HAP-1 (cell line): ENCODE data around the gene TCEA2.
A peak's percentile ranks its signal among the peaks of the same experiment; 100 is the strongest.
"Not testable (repeated sequence)": the region's sequence is repeated elsewhere in the genome, so short reads cannot be mapped to it uniquely, and the experiment has no call there.

Experiments used
- DNase-seq, 2 experiments: peaks; one replicate each; pipeline ENCODE4 v3.0.0-alpha.2; 2016 to 2020; ENCODE audit warnings: low spot score in 2 of 2
- H3K27me3 ChIP-seq: fragments of 250-450 bp; sonication (Bioruptor Pico); 2 replicates; pipeline ENCODE4 v1.5.1; 2020; ENCODE audit warnings: low read depth, mild to moderate bottlenecking, moderate library complexity
- H3K36me3 ChIP-seq: fragments of 250-450 bp; sonication (Bioruptor Pico); replicated peaks from 2 replicates; pipeline ENCODE4 v1.5.1; 2020; ENCODE audit warnings: mild to moderate bottlenecking
- H3K4me1 ChIP-seq: fragments of 250-450 bp; sonication (Bioruptor Pico); 2 replicates; pipeline ENCODE4 v1.5.1; 2020; ENCODE audit warnings: mild to moderate bottlenecking
- H3K4me3 ChIP-seq: fragments of 250-450 bp; sonication (Bioruptor Pico); 2 replicates; pipeline ENCODE4 v1.5.1; 2020; ENCODE audit warnings: mild to moderate bottlenecking, moderate library complexity
- H3K9me3 ChIP-seq: fragments of 250-450 bp; sonication (Bioruptor Pico); 2 replicates; pipeline ENCODE4 v1.5.1; 2020; ENCODE audit warnings: mild to moderate bottlenecking, moderate library complexity
- in situ Hi-C: fragments of 300-500 bp; cut with MboI; formaldehyde crosslinking; loops from 3 replicates; pipeline ENCODE4 v1.14.3; 2020; ENCODE audit warnings: low sequenced_read_pairs, inconsistent platforms, mixed read lengths

Gene TCEA2

GRCh38 chr20:64116541-64117431, 53.8 kb downstream of the TCEA2 start:
- in situ Hi-C loops = no loop called here
- H3K27me3 ChIP-seq = no peaks in the 10 kb centered on the region
- H3K36me3 ChIP-seq = no peaks in the 10 kb centered on the region
- no peaks in the 10 kb centered on the region for H3K9me3 ChIP-seq
- H3K4me1 ChIP-seq = no peaks in the 10 kb centered on the region
- no peak for DNase-seq
- H3K4me3 ChIP-seq = no peak overlapping the region

DNA sequence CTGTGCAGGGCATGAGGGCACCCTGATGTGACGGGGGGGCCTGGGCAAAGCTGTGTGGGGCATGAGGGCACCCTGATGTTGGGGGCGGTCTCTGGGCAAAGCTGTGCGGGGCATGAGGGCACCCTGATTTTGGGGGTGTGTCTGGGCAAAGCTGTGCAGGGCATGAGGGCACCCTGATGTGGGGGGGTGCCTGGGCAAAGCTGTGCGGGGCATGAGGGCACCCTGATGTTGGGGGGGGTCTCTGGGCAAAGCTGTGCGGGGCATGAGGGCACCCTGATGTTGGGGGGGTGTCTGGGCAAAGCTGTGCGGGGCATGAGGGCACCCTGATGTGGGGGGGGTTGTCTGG, 54.4 kb downstream of the TCEA2 start:
- H3K9me3 ChIP-seq, in situ Hi-C loops, H3K27me3 ChIP-seq, H3K36me3 ChIP-seq, H3K4me1 ChIP-seq, H3K4me3 ChIP-seq, DNase-seq: not testable (repeated sequence)

DNA sequence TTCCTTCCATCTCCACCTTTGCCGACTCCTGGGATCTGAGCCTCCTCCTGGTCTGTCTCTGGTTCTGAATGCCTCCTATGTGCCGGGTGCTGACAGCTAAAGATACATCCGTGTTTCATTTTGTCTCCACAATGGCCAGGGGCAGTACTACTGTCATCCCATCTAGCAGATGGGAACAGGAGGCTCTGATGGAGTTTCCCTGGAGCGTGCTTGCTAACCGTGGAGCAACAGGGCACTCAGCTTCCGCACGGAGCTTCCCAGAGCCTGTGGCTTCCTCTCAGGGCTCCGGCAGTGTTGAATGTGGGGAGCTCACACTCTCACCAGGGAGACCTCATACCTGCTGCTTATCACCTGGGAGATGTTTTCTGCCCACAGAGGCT, 56.3 kb downstream of the TCEA2 start:
- Histone ChIP-seq H3K4me3 (no peak overlapping the region), H3K36me3 (no peaks in the 10 kb centered on the region), H3K4me1 (no peaks in the 10 kb centered on the region), H3K27me3 (no peaks in the 10 kb centered on the region), H3K9me3 (no peaks in the 10 kb centered on the region)
- peak in 1 of 2 experiments; percentile 8 for DNase-seq
- in situ Hi-C loops = no loop called here

DNA sequence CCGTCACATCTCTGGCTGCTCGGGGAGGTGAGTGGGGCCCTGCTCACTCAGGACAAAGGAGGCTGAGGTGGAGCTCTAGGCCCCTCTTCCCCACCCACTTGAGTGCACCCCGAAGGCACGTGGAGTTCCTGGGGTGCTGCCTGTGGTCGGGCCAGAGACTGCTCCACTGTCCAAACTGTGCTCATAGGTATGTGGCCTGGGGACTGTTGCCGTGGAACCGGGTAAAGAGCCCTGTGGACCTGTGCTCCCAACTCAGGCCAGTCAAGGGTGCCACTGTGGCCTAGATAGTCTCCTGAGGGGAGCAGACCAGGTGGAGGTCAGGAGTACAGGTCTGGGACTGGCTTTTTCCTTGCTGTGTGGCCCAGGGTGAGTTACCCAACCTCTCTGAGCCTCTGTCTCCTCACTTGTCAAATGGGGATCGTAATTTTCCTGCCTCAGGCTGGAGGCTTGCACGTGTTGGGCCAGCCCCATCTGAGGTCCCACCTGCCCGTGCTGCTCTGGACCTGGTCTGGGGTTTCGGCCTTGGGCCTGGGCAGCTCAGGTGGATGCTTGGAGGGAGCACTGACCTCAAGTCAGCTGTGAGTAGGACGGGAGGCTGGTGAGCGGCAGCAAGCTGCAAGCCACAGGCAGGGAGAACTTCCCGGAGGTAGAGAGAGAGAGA, 56.8 kb downstream of the TCEA2 start:
- Histone ChIP-seq H3K4me3 (no peak overlapping the region), H3K9me3 (no peaks in the 10 kb centered on the region), H3K4me1 (no peaks in the 10 kb centered on the region), H3K36me3 (no peaks in the 10 kb centered on the region), H3K27me3 (no peaks in the 10 kb centered on the region)
- in situ Hi-C loops = no loop called here
- DNase-seq = peak in 1 of 2 experiments; percentile 6

- no peaks in the 10 kb centered on the region for H3K27me3 ChIP-seq
- H3K4me3 ChIP-seq = no peak overlapping the region
- no peak for DNase-seq
- no peaks in the 10 kb centered on the region for H3K9me3 ChIP-seq
- in situ Hi-C loops = no loop called here
- no peaks in the 10 kb centered on the region for H3K4me1 ChIP-seq
- no peaks in the 10 kb centered on the region for H3K36me3 ChIP-seq
Observed at GRCh38 chr20:64121586-64121985, 58.6 kb downstream of the TCEA2 start.
